ENCODE results near the gene MIPOL1. TPM values are rescaled to one million over a fixed set of nuclear protein-coding genes. Genes with fewer than 3 reads are reported as not detected.

MIPOL1 gene
- total and polyA plus RNA-seq, 2 of the 4 experiments (the other 2 are of a cell fraction): 2.7 to 5.9 TPM

GRCh38 chr14:37588956-37589714 lies 391.4 kb downstream of the MIPOL1 start:
- Histone ChIP-seq H4K5ac (ENCODE audit: low read depth, low read length) (no peak overlapping the region), H3K9ac (ENCODE audit: low read depth, low read length) (no peak overlapping the region), H3K27ac (ENCODE audit: insufficient read depth, low read length) (no peak overlapping the region), H3K4me3 (ENCODE audit: insufficient read depth, low read depth, low read length) (no peak overlapping the region), H4K8ac (ENCODE audit: low read depth in 2 of 2, low read length in 2 of 2) (no peak overlapping the region), H3K23ac (ENCODE audit: low read depth, low read length) (no peak overlapping the region), H3K14ac (replicated peaks; ENCODE audit: low read depth, low read length) (no peak overlapping the region), H4K20me1 (ENCODE audit: insufficient read depth, low read length) (peaks cover 8% of the 10 kb centered on the region; the same call in 1 of the 2 replicates), H3K9me1 (ENCODE audit: insufficient read depth, low read length) (no peaks in the 10 kb centered on the region), H2BK15ac (ENCODE audit: low read depth, low read length) (no peak overlapping the region), H3K56ac (ENCODE audit: extremely low read depth, insufficient read depth, low read length) (no peak overlapping the region), H3K27me3 (ENCODE audit: control insufficient read depth, insufficient read depth, low read length) (peaks cover 86% of the 10 kb centered on the region), H2AFZ (replicated peaks; ENCODE audit: low read length, poor library complexity) (no peak overlapping the region), H2BK120ac (ENCODE audit: low read depth, low read length) (no peak overlapping the region), H2AK5ac (ENCODE audit: low read depth, low read length) (no peak overlapping the region), H2AK9ac (replicated peaks; ENCODE audit: low read depth, low read length, poor library complexity) (no peak overlapping the region), H3K9me3 (ENCODE audit: control insufficient read depth, insufficient read depth, low read length) (peaks cover 23% of the 10 kb centered on the region; the same call in 1 of the 2 replicates), H3K4ac (ENCODE audit: low read depth, low read length) (no peak overlapping the region), H3K18ac (ENCODE audit: low read depth, low read length) (no peak overlapping the region), H3K36me3 (ENCODE audit: control insufficient read depth, insufficient read depth, low read length) (no peaks in the 10 kb centered on the region), H2BK5ac (ENCODE audit: low read depth, low read length, poor library complexity, severe bottlenecking) (no peak overlapping the region), H4K91ac (ENCODE audit: insufficient read depth, low read depth, low read length) (no peak overlapping the region), H3K79me1 (ENCODE audit: low read depth in 1 of 2, low read length in 2 of 2) (no peaks in the 10 kb centered on the region), H3K4me2 (ENCODE audit: low read depth, low read length) (no peak overlapping the region), H3K4me1 (ENCODE audit: control insufficient read depth, insufficient read depth, low read length) (no peaks in the 10 kb centered on the region; the same call in 1 of the 2 replicates), H2BK20ac (ENCODE audit: low read depth, low read length) (no peak overlapping the region)
- dilution Hi-C loops (cut with HindIII; ENCODE audit: low sequenced_read_pairs, unreplicated experiment): no loop called here
- BruUV-seq (replicated peaks): no TSS peak
- in situ Hi-C loops (cut with MboI; ENCODE audit: low sequenced_read_pairs): loop anchor here (10.0 kb wide), 1 partner anchor 344 kb away; no protein-coding TSS in a partner anchor
- DNase-seq (no peak), ATAC-seq (ENCODE audit: low read depth) (no peak)
- intact Hi-C loops (cut with micrococcal nuclease): no loop called here
- WGBS, 2 experiments (ENCODE audit: extremely low coverage in 2 of 2, insufficient read length in 1 of 2): no CpG with 5 or more reads among the region's 16 CpGs
- CTCF ChIA-PET: interaction anchor here (0.5 to 0.8 kb wide), 4 partner anchors 25 to 814 kb away, joined by 3 read pairs; no protein-coding TSS in a partner anchor
- POLR2A ChIA-PET (ENCODE audit: unreplicated experiment): interaction anchor here (0.7 kb wide), 1 partner anchor 339 kb away, joined by 11 read pairs; no protein-coding TSS in a partner anchor
- TF ChIP-seq RAD21 (IDR thresholded peaks at IDR 0.05; ENCODE audit: low read length) (no peak), MAZ (IDR thresholded peaks at IDR 0.05; ENCODE audit: borderline replicate concordance, low read depth, low read length) (no peak), NFE2L2 (IDR thresholded peaks at IDR 0.05; ENCODE audit: low read depth, low read length) (no peak), MXI1 (IDR thresholded peaks at IDR 0.05; ENCODE audit: borderline replicate concordance, low read depth, low read length) (no peak), USF2 (IDR thresholded peaks at IDR 0.05; ENCODE audit: low read depth, low read length) (no peak)
